Thoracic aorta (tissue), 2 donors: Measurements from ENCODE around the gene ADAMTS19. TPM values are rescaled to one million over a fixed set of nuclear protein-coding genes. Genes with fewer than 3 reads are reported as not detected.

Experiments used
- ATAC-seq: fragments of 150-250 bp; one replicate; pipeline ENCODE4 v1.8.0; 2017; ENCODE audit warnings: low read depth; ENCODE audit not compliant: insufficient number of reproducible peaks, low FRiP score
- DNase-seq: peaks from one replicate; pipeline ENCODE4 v3.0.0-alpha.2; 2020; ENCODE audit warnings: low spot score
- H3K27ac ChIP-seq, 2 donors: fragments of 200-600 bp; sonication (generic); 1 replicate in 1 of 2; 2 replicates in 1 of 2; pipeline ENCODE4 v1.5.1; 2016; ENCODE audit warnings: mild to moderate bottlenecking in 2 of 2, moderate library complexity in 2 of 2
- H3K27me3 ChIP-seq: fragments of 200-600 bp; sonication (generic); replicated peaks from 2 replicates; pipeline ENCODE4 v1.6.0; 2016; ENCODE audit warnings: mild to moderate bottlenecking; ENCODE audit not compliant: insufficient read depth
- H3K36me3 ChIP-seq: fragments of 200-600 bp; sonication (generic); one replicate; pipeline ENCODE4 v1.5.1; 2016
- H3K4me1 ChIP-seq, 2 donors: fragments of 200-600 bp; sonication (generic); 1 replicate in 1 of 2; 2 replicates in 1 of 2; pipeline versions ENCODE4 v1.5.1 to v1.6.0; 2016; ENCODE audit warnings: low read depth in 2 of 2, mild to moderate bottlenecking in 1 of 2; ENCODE audit not compliant: control insufficient read depth in 1 of 2
- H3K4me3 ChIP-seq: fragments of 200-600 bp; sonication (generic); 2 replicates; pipeline ENCODE4 v1.5.1; 2016; ENCODE audit warnings: mild to moderate bottlenecking
- H3K9me3 ChIP-seq: fragments of 200-600 bp; sonication (generic); 2 replicates; pipeline ENCODE4 v1.5.1; 2016
- total RNA-seq, 2 donors: library from RNA; depleted of rRNA; stranded (reverse); fragments of >200 nt; gene quantifications; one replicate each; pipeline versions ENCODE4 v1.1.0 to v1.2.3, GENCODE V29; 2016
- TF ChIP-seq, protein P1 (sequence below): fragments of 200-600 bp; sonication (generic); IDR thresholded peaks from one replicate; pipeline ENCODE4 v1.5.1; 2019; ENCODE audit warnings: antibody characterized with exemption

Gene ADAMTS19
- total RNA-seq, 2 donors from 2014 or later = 8.0 TPM; not detected in 1

DNA sequence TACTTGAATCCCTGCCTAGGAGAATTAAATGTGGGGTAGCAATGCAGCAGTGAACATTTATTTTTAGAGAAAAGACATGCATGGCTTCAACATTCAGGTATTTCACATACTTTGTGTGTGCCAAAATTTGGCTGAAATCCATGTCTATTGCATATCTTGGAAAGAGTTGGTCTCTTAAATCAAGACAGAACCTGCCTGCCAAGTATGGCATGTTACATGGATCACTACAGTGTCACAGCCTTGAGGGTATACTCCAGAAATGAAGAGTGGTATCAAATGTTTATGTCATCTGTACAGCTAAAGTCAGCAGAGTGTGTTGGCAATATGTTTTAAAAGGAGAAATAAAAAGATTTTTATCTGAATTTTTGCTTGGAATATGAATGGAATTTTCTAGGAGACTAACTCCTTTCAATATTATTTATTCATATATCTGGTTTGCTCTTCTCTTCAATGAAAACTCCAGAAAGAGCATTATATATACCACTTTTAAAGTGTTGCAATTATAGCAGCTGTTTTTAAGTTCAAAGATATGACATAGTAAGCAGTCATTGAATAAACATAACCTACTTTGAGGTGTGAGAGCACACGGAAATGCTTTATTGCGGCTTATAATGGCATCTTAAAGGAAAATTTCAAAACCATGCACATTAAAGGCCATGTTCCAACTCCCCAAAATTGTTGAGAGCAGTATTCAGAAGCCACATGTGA is 192.4 kb downstream of the ADAMTS19 start:
- H3K4me3 ChIP-seq = no peak overlapping the region
- no peaks in the 10 kb centered on the region for H3K27me3 ChIP-seq
- H3K36me3 ChIP-seq = no peaks in the 10 kb centered on the region
- peaks cover 5 to 10% of the 10 kb centered on the region in 2 donors for H3K4me1 ChIP-seq
- DNase-seq (no peak), ATAC-seq (no peak)
- TF ChIP-seq, protein P1, sequence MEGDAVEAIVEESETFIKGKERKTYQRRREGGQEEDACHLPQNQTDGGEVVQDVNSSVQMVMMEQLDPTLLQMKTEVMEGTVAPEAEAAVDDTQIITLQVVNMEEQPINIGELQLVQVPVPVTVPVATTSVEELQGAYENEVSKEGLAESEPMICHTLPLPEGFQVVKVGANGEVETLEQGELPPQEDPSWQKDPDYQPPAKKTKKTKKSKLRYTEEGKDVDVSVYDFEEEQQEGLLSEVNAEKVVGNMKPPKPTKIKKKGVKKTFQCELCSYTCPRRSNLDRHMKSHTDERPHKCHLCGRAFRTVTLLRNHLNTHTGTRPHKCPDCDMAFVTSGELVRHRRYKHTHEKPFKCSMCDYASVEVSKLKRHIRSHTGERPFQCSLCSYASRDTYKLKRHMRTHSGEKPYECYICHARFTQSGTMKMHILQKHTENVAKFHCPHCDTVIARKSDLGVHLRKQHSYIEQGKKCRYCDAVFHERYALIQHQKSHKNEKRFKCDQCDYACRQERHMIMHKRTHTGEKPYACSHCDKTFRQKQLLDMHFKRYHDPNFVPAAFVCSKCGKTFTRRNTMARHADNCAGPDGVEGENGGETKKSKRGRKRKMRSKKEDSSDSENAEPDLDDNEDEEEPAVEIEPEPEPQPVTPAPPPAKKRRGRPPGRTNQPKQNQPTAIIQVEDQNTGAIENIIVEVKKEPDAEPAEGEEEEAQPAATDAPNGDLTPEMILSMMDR = no peak
- no peak overlapping the region for H3K27ac ChIP-seq
- H3K9me3 ChIP-seq = no peaks in the 10 kb centered on the region

DNA sequence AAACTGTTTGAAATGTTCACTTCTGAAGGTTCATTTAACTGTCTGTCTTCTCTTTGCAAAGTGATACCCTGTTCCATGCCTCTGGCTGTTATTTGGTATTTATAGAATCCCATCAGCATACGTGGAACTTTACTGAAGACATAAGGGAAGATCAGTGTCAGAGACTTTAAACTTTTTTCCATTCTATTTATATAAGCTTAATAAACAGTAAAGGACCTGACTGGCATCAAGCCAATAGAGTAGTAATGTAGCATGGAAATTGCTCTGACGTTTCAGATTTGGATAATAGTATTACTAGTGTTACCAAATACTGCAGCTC is 192.9 kb downstream of the ADAMTS19 start:
- no peak for ATAC-seq
- TF ChIP-seq, protein P1 = no peak
- DNase-seq = no peak
- H3K4me1 ChIP-seq = peaks cover 5 to 10% of the 10 kb centered on the region in 2 donors
- H3K27ac ChIP-seq = no peak overlapping the region
- no peaks in the 10 kb centered on the region for H3K27me3 ChIP-seq
- no peak overlapping the region for H3K4me3 ChIP-seq
- H3K36me3 ChIP-seq = no peaks in the 10 kb centered on the region
- H3K9me3 ChIP-seq = no peaks in the 10 kb centered on the region

DNA sequence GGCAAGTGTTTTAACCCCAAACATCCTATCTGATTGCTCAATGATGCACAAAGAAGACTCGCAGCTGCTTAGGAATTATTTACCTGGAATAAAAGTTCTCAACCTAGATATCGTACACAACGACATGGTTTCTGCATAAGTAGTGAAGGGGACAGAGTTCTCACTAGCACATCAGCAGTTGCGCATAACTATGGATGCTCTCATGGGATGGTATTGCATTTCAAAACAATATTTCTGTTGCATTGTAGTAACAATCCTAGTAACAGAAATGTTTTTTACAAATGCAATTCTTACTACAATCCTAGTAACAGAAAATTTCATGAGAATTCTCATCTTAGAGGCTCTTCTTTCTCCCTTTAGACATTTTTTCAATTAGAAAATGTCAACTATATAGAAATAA is 193.3 kb downstream of the ADAMTS19 start:
- ATAC-seq (no peak), DNase-seq (no peak)
- Histone ChIP-seq H3K4me1 (peaks cover 5 to 10% of the 10 kb centered on the region in 2 donors), H3K4me3 (no peak overlapping the region), H3K27me3 (no peaks in the 10 kb centered on the region), H3K36me3 (no peaks in the 10 kb centered on the region), H3K27ac (no peak overlapping the region), H3K9me3 (no peaks in the 10 kb centered on the region)
- TF ChIP-seq, protein P1 = no peak

DNA sequence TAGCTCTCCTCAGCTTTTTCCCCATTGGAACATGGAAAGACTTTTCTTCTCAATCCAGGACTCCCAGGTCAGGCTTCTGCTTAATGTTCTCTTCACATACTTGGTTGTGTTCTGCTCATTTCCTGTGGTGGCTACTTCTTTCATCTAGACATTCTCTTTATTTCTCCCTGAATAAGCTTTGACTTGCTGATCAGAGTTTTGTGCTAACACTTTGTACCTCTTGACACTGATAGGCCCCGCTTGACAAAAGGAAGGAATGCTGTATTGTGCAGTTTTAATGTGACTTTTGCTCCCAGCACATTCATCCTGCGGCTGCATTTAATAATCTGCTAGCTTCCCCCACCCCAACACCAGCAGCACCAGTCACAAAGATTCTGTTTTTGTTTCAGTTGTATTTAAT is 196.9 kb downstream of the ADAMTS19 start:
- Histone ChIP-seq H3K4me1 (peaks cover 5 to 9% of the 10 kb centered on the region in 2 donors), H3K9me3 (no peaks in the 10 kb centered on the region), H3K27me3 (no peaks in the 10 kb centered on the region), H3K4me3 (no peak overlapping the region), H3K36me3 (no peaks in the 10 kb centered on the region), H3K27ac (no peak overlapping the region)
- TF ChIP-seq, protein P1 = no peak
- DNase-seq (no peak), ATAC-seq (no peak)

DNA sequence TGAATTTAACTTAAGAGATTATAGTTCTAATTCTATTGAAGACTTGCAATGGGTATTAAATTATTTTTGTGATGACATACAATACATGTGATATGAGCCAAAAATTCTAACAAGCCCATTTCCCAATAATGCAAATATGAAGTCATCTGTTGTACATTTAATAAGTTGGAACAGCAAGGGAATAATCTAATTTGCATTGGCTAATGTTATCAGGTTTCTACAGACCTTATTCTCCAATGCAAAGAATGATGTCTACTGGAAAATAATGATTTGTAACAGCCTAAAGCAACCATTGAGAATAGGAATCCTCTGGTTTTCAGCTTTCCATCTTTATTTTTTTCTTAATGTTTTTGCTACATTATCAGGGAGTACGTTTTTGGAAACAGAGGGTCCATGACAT is 198.7 kb downstream of the ADAMTS19 start:
- Histone ChIP-seq H3K4me3 (no peak overlapping the region), H3K4me1 (no peaks in the 10 kb centered on the region), H3K27me3 (no peaks in the 10 kb centered on the region), H3K9me3 (no peaks in the 10 kb centered on the region), H3K36me3 (no peaks in the 10 kb centered on the region), H3K27ac (no peak overlapping the region)
- no peak for ATAC-seq
- DNase-seq = no peak
- TF ChIP-seq, protein P1 = no peak
